Glomerular visceral epithelial cell (primary cell): ENCODE results near the gene SMPD3.

Source experiments
- DNase-seq: peaks from one replicate; pipeline ENCODE4 v3.0.0-alpha.2; 2016; ENCODE audit errors: extremely low spot score

SMPD3 gene

GRCh38 chr16:68404736-68405345 lies 43.5 kb downstream of the SMPD3 start:
- no peak for DNase-seq

DNA sequence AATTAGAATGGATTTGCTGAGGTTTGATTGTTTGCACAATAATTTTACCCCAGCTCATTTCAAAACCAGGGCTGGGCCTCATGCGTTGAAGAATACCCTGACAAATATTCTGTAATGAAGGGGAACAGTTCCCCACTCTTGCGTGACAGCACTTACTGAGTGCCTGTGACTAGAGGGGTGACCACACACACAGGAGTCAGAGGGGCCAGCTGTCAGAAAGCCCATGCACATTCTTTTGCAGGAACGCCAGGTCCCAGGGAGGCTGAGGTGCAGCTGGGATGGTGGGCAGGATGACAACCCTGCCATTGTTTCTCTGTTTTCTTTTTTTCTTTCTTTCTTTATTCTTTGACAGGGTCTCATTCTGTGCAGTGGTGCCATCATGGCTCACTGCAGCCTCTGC lies 44.6 kb downstream of the SMPD3 start:
- no peak for DNase-seq

DNA sequence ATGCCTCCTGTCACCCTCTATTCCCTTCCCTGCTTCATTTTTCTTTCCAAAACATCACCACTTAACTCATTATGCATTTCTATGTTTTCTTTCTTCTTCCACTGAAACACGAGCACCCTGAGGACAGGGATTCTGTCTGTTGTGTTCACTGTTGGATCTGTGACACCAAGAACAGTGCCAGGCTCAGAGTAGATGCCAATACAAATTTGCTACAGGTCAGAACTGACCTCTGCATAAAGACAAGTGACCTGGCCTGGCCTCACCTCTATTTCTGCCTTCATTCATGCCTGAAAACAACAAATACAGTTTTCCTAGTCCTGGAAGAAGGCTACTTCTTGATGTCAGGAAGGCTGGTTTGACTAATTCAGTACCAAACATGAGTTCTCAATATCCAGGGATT lies 45.1 kb downstream of the SMPD3 start:
- DNase-seq: no peak

DNA sequence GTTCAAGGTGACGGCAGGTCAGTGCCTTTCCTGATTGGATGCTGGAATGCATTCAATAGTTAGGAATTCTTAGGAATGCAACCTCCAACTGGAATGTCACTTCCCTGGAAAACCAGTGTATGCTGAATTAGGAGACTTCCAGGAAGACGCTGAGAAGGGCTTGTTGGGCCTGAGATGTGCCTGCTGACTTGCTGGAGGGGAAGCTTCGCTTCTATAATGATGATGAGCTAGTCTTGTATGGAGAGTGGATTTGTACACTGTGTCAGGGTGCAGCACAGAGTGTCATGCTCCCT lies 45.6 kb downstream of the SMPD3 start:
- no peak for DNase-seq

GRCh38 chr16:68401871-68402747 lies 46.2 kb downstream of the SMPD3 start:
- DNase-seq: peak; percentile 3

- DNase-seq: no peak
Measured at GRCh38 chr16:68400924-68401460, 47.3 kb downstream of the SMPD3 start.

DNA sequence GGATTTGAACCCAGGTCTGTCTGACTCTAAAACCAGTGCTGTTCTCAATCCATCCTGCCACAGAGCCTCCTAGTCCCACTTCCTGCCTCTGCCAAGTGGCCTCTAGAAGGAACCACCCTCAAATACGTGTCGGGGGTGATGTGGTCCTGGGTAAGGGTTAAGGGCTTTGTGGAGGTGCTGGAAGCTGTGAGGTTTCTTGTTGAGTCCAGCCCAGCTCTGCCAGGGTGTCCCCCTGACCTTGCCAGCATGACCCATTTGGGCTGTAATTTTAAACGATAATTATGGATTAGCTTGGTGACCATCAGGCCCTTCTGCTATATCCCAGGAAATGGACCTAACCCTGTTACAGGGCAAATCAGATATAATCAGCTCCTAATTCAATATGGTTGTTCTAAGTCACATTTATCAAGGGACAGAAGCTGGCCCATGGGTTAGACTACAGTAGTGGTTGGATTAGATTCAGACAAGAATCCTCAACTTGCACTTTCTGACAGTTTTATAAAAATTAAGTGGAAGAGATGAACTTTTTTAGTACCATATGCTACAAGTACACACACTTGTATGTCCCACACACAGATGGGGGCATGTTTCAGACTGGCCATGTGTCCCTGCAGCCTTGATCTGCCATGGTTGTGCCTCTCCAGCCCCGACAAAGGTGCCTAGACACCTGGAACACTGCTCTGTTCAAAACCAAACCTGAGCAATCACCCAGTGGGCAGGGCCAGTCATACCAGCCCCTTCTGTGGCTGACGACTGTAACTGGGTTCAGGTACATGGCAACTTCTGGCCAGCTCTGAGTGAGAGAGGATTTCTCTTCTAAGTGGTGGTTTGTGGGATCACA lies 48.0 kb downstream of the SMPD3 start:
- DNase-seq: no peak

DNA sequence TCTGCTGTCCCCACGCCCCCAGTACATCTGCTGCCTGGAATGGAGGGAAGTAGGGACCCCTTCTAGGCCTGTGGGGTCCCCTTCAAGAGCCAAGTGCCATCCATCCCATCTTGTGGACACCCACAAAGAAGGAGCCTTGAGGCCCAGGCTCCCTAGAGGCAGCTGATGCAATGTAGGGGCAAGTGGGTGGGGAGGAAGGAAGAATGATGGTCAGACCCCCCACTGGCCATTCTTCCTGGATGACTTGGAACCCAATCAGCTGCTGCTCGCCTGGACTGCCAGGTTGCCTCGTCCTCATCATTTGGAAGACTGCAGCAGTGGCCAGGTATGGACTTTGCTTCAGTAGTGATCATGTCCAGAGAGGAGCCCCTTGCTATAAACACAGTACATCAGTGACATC lies 48.9 kb downstream of the SMPD3 start:
- DNase-seq: no peak

GRCh38 chr16:68397710-68398201 lies 50.6 kb downstream of the SMPD3 start:
- no peak for DNase-seq

- peak; percentile 20 for DNase-seq
Measured at GRCh38 chr16:68396481-68396880, 51.8 kb downstream of the SMPD3 start.

- DNase-seq: no peak
Measured at GRCh38 chr16:68395815-68396214, 52.5 kb downstream of the SMPD3 start.

- no peak for DNase-seq
Measured at GRCh38 chr16:68395167-68395786, 53.0 kb downstream of the SMPD3 start.

GRCh38 chr16:68393333-68393732 lies 55.0 kb downstream of the SMPD3 start:
- DNase-seq: no peak

DNA sequence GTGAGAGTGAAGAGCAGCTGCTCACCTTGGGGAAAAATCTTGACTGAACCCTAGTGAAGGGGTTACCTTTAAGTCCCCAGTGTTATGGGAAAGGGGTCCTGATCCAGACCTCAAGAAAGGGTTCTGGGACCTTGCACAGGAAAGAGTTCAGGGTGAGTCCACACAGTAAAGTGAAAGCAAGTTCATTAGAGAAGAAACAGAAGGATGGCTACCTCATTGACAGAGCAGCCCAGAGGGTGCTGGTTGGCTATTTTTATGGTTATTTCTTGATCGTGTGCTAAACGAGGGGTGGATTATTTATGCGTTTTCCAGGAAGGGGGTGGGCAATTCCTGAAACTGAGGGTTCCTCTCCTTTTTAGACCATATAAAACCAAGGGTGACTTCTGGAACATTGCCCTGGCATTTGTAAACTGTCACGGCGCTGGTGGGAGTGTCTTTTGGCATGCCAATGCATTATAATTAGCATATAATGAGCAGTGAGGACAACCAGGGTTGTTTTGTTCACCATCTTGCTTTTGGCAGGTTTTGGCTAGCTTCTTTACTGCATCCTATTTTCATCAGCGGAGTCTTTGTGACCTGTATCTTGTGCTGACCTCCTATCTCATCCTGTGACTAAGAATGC lies 58.4 kb downstream of the SMPD3 start:
- DNase-seq: no peak

DNA sequence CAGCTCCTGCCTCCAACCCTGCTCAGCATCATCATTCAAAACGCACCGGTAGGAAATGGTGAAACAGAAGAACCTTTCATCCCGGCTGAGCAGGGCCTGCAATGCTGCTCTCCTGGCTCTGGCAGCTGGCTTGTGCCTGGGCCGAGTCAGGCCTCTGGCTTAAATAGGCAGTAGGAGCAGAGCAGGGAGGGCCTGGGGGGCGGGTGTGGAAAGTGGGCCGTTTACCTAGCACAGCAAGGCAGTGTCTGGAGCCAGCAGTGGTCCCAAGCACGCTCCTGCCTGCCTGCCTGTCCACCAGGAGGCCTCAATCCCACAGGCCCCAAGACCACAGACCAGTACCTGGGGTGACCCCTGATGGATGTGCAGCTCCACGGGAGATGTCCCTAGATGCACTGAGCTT lies 59.3 kb downstream of the SMPD3 start:
- DNase-seq: no peak

DNA sequence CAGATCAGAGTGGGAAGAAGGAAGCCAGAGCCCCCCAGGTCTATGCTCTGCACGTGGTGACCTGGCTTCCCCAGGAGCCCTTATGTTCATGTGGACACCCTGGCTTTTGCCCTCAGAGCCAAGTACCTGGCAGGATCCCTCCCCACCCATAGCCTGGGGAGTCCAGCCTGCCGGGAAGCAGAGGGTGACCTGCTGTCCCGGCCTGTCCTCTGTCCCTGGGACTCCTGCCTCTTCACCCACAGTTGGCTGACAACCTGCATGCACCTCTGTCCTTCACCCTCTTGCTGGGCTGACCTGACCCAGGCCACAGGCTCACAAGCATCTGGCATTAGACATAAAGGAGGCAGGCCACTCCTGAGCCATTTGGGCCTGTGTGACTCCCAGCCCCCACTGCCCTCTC lies 60.2 kb downstream of the SMPD3 start:
- no peak for DNase-seq

DNA sequence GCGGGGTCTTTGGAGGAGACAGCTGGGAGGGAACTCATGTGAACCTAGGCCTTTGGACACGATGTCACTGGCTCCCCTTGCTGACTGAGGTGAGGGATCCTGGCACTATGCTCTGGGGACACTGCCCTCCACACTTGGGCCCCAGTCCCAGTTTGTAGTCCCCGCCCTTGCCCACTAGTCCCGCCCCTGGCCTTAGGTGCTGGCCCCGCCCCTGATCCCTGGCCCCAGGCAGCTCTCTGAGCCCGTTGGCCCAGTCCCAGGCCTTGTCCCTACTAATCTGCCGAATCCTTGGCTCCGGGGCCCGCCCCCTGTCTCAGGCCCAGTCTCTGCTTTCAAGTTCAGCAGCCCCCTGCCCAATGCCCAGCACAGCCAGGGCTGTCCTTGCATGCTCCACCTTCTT lies 61.0 kb downstream of the SMPD3 start:
- DNase-seq: no peak

DNA sequence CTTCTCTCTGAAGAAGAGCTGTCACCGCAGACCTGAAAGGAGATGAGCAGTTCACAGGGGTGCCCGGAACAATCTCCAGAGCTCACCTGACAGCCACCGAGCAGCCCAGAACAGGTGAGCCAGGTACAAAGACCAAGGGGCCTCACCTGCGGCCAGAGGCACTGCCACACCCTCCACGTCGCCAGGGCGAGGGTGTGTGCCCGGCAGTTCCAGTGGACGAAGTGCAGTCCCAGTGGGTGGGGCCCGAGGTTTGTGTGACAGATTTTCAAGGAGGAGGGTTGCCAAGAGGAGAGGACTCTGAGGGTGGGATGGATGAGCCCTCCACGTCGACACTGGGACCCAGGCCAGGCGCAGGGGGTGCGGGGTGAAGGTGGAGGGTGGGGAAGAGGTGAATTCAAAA lies 61.7 kb downstream of the SMPD3 start:
- no peak for DNase-seq

GRCh38 chr16:68385371-68385770 lies 62.9 kb downstream of the SMPD3 start:
- DNase-seq: no peak

- no peak for DNase-seq
Measured at GRCh38 chr16:68384288-68385161, 63.8 kb downstream of the SMPD3 start.
